Body of pancreas (tissue), 4 donors: ENCODE results near the gene PTEN. TPM values are rescaled to one million over a fixed set of nuclear protein-coding genes. Genes with fewer than 3 reads are reported as not detected.

ENCODE experiments used
- ATAC-seq: fragments of 150-250 bp; one replicate; pipeline ENCODE4 v1.9.1; 2016
- DNase-seq, 4 donors: peaks; one replicate each; pipeline ENCODE4 v3.0.0-alpha.2; 2019
- H3K27ac ChIP-seq, 4 donors: fragments of 200-600 bp; sonication (generic); 1 replicate in 3 of 4; 2 replicates in 1 of 4; pipeline versions ENCODE4 v1.5.1 to v1.6.1; 2016 to 2019; ENCODE audit warnings: mild to moderate bottlenecking in 1 of 4, mixed read lengths in 1 of 4, moderate library complexity in 1 of 4
- H3K27me3 ChIP-seq, 2 donors: fragments of 200-600 bp; sonication (generic); one replicate each; pipeline ENCODE4 v1.6.0; 2016; ENCODE audit warnings: mild to moderate bottlenecking in 1 of 2
- H3K36me3 ChIP-seq, 2 donors: fragments of 200-600 bp; sonication (generic); replicated peaks in 1 of 2; 2 replicates each; pipeline ENCODE4 v1.5.1; 2016; ENCODE audit warnings: low read depth in 2 of 2; ENCODE audit not compliant: insufficient read depth in 1 of 2
- H3K4me1 ChIP-seq: fragments of 200-600 bp; sonication (generic); one replicate; pipeline ENCODE4 v1.6.0; 2016
- H3K4me3 ChIP-seq, 2 donors: fragments of 200-600 bp; sonication (generic); 1 replicate in 1 of 2; 2 replicates in 1 of 2; pipeline ENCODE4 v1.5.1; 2016 to 2019
- H3K9me3 ChIP-seq, 3 donors: fragments of 200-600 bp; sonication (generic); 1 replicate in 2 of 3; 2 replicates in 1 of 3; pipeline ENCODE4 v1.5.1; 2016
- CTCF ChIP-seq, 7 experiments: fragments of 450-650 bp in 4 of 7; fragments of 200-600 bp in 3 of 7; sonication (generic) in 3 of 7; IDR thresholded peaks; one replicate each; pipeline ENCODE4 v1.5.1; 2016 to 2019; ENCODE audit warnings: antibody characterized with exemption in 7 of 7
- POLR2A ChIP-seq, 3 donors: fragments of 450-650 bp; IDR thresholded peaks; one replicate each; pipeline ENCODE4 v1.6.1; 2016; ENCODE audit warnings: antibody characterized with exemption in 3 of 3, mild to moderate bottlenecking in 2 of 3
- WGBS, 2 donors: methylation state at CpG; one replicate each; pipeline ENCODE4 v1.1.5; 2017; 5-methylcytosine and 5-hydroxymethylcytosine counted together
- intact Hi-C: fragments of 100-400 bp; cut with DNase I; formaldehyde crosslinking; loops from one replicate; pipeline ENCODE4 v1.15.1; 2023
- total RNA-seq, 2 donors: library from RNA; depleted of rRNA; stranded (reverse); fragments of >200 nt; gene quantifications; one replicate each; pipeline ENCODE4 v1.1.0, GENCODE V29; 2016

Gene PTEN
- total RNA-seq, 2 donors from 2014 or later = 105 to 227 TPM

DNA sequence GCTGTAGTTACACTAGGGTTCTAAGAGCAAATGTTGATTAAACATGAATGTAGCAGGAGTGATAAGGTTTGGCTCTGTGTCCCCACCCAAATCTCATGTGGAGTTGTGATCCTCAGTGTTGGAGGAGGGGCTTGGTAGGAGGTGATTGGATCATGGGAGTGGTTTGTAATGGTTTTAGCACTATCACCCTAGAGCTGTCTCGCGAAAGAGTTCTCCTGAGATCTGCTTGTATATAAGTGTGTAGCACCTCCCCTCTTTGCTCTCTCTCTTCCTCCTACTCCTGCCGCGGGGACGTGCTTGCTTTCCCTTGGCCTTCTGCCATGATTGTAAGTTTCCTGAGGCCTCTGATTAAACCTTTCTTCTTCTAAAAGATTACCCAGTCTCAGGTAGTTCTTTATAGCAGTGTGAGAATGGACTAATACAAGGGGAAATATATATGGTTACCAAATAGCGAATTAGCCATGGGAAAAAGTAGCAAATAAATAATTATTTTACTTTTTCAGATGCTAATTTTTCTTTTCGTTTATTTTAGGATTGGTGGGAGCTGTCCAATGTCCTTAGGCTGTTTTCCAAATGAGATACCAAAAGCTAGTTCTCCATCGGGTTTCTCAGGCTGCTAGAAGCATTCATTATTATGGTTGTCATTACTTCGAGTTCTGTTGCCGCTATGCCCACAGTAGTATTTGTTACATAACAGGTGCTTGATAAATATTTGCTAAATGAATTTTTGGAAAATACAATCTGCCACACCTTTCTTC, 58.7 kb downstream of the PTEN start:
- WGBS, 2 donors = 72 to 73% methylated on average over 10 of the region's 10 CpGs
- no peak for TF ChIP-seq POLR2A (IDR thresholded peaks at IDR 0.05)
- TF ChIP-seq CTCF (IDR thresholded peaks at IDR 0.05) = no peak
- Histone ChIP-seq H3K27ac (no peak overlapping the region), H3K9me3 (no peaks in the 10 kb centered on the region), H3K4me1 (peaks cover 64% of the 10 kb centered on the region), H3K27me3 (no peaks in the 10 kb centered on the region), H3K36me3 (no peaks in the 10 kb centered on the region), H3K4me3 (no peak overlapping the region)
- ATAC-seq (no peak), DNase-seq (no peak)
- intact Hi-C loops = no loop called here

DNA sequence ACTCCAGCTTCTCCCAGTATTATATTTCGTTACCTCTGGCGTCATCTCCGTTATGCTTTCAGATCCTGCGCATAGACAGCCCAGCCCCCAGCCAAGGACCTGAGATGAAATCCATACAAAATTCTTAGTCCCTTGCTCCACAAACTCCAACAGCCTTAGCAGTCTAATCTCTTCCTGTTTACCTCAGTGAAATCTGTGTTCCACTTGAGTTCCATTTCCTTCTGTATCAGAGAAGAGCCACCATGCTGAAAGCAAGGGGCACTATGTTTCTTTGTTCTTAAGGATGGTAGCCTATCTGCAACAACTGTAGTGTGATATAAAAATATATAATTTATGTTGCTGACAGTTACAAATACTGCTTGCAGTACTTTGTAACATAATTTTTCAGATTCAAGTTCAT, 59.8 kb downstream of the PTEN start:
- H3K4me1 ChIP-seq = peaks cover 60% of the 10 kb centered on the region

DNA sequence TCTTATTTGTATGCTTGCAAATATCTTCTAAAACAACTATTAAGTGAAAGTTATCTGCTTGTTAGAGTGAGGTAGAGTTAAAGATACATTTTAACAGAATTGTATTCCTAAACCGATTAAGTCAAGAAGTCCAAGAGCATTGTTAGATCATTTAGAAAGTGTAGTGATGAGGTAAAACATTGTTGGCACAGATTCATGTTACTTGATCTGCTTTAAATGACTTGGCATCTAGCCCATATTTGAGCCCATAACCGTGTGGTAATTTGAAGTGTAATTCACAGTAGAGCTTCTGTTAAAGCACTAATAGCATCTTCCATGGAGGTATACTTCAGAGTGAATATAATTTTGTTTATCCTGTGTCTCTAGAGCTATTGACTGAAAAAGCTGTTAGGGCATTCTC, 62.1 kb downstream of the PTEN start:
- no peaks in the 10 kb centered on the region for H3K36me3 ChIP-seq
- DNase-seq (no peak), ATAC-seq (no peak)
- no peaks in the 10 kb centered on the region for H3K27me3 ChIP-seq
- no peak for TF ChIP-seq POLR2A (IDR thresholded peaks at IDR 0.05)
- no peak for TF ChIP-seq CTCF (IDR thresholded peaks at IDR 0.05)
- H3K4me3 ChIP-seq = no peak overlapping the region
- peaks cover 63% of the 10 kb centered on the region for H3K4me1 ChIP-seq
- intact Hi-C loops = no loop called here
- 18 to 22% methylated on average over 2 of the region's 2 CpGs for WGBS, 2 donors
- no peaks in the 10 kb centered on the region for H3K9me3 ChIP-seq
- H3K27ac ChIP-seq = no peak overlapping the region

More for the DNA sequence above, 59.8 kb downstream of the PTEN start:
- ATAC-seq (no peak), DNase-seq (no peak)
- no peaks in the 10 kb centered on the region for H3K9me3 ChIP-seq
- WGBS, 2 donors = 95 to 98% methylated on average over 4 of the region's 4 CpGs
- H3K27me3 ChIP-seq = no peaks in the 10 kb centered on the region
- H3K4me3 ChIP-seq = no peak overlapping the region
- intact Hi-C loops = no loop called here
- no peak overlapping the region for H3K27ac ChIP-seq
- TF ChIP-seq CTCF (IDR thresholded peaks at IDR 0.05) (no peak), POLR2A (IDR thresholded peaks at IDR 0.05) (no peak)
- H3K36me3 ChIP-seq = no peaks in the 10 kb centered on the region

DNA sequence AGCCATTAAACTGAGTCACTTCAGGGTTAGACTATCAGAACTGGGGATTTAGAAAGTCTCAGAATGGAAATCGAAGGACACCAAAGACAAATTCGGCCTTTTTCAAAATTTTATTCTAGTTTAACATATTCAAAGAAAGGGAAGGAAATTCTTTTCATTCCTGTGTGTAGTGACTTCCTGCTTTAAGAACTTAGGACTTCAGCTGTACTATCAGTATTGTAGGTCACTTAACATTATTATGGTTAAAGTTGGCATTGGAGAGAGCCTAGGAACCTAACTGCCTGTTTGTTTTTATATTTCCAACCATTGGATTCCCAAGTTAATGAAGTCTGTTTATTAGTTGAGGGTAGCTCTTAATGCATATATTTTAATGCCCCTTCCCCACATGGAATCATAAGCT, 63.7 kb downstream of the PTEN start:
- no peak overlapping the region for H3K4me3 ChIP-seq
- TF ChIP-seq POLR2A (IDR thresholded peaks at IDR 0.05) = no peak
- no peak for TF ChIP-seq CTCF (IDR thresholded peaks at IDR 0.05)
- no peak for ATAC-seq
- no peaks in the 10 kb centered on the region for H3K9me3 ChIP-seq
- peak overlapping the region in 1 of 4 donors; percentile 16 for H3K27ac ChIP-seq
- H3K36me3 ChIP-seq = no peaks in the 10 kb centered on the region
- DNase-seq = no peak
- intact Hi-C loops = no loop called here
- H3K27me3 ChIP-seq = no peaks in the 10 kb centered on the region
- WGBS, 2 donors = 59 to 91% methylated on average over 2 of the region's 2 CpGs
- H3K4me1 ChIP-seq = peaks cover 65% of the 10 kb centered on the region

- intact Hi-C loops = no loop called here
- Histone ChIP-seq H3K4me3 (no peak overlapping the region), H3K27ac (no peak overlapping the region), H3K9me3 (no peaks in the 10 kb centered on the region), H3K4me1 (peaks cover 54% of the 10 kb centered on the region), H3K36me3 (peaks cover 0 to 3% of the 10 kb centered on the region in 2 donors), H3K27me3 (no peaks in the 10 kb centered on the region)
- no peak for ATAC-seq
- TF ChIP-seq CTCF (IDR thresholded peaks at IDR 0.05) = no peak
- 61 to 64% methylated on average over 3 of the region's 3 CpGs for WGBS, 2 donors
- no peak for DNase-seq
Observed at GRCh38 chr10:87928996-87929395, 65.6 kb downstream of the PTEN start.
